GM23338 (cell line): ENCODE data around the gene EHD2.

Source experiments
- CTCF ChIP-seq, 2 experiments: fragments of 200-600 bp in 1 of 2; sonication (generic) in 1 of 2; conservative IDR thresholded peaks; 2 replicates each; pipeline versions ENCODE4 v1.5.1 to v1.6.1; 2016 to 2017; ENCODE audit warnings: antibody characterized with exemption in 2 of 2, low read depth in 2 of 2, mild to moderate bottlenecking in 2 of 2, moderate library complexity in 1 of 2
- EZH2 ChIP-seq: fragments of 200-600 bp; sonication (generic); IDR thresholded peaks from one replicate; pipeline ENCODE4 v1.8.0; 2017; ENCODE audit warnings: antibody characterized with exemption, mild to moderate bottlenecking, low read depth; ENCODE audit not compliant: unreplicated experiment
- EZH2phosphoT487 ChIP-seq: fragments of 200-600 bp; sonication (generic); IDR thresholded peaks from one replicate; pipeline ENCODE4 v1.8.1; 2018; ENCODE audit warnings: antibody characterized with exemption; ENCODE audit not compliant: unreplicated experiment
- JUNB ChIP-seq: IDR thresholded peaks from one replicate; pipeline ENCODE4 v1.6.1; 2016; ENCODE audit warnings: antibody characterized with exemption; ENCODE audit not compliant: unreplicated experiment
- POLR2AphosphoS5 ChIP-seq: IDR thresholded peaks from 2 replicates; pipeline ENCODE4 v1.6.1; 2016; ENCODE audit warnings: antibody characterized with exemption, low read depth
- STAT1 ChIP-seq: IDR thresholded peaks from one replicate; pipeline ENCODE4 v1.6.1; 2016; ENCODE audit warnings: antibody characterized with exemption; ENCODE audit not compliant: unreplicated experiment
- ZNF114 ChIP-seq: fragments of 250-450 bp; sonication (Bioruptor Pico); IDR thresholded peaks from 2 replicates; pipeline ENCODE4 v1.5.0; 2020; ENCODE audit warnings: mild to moderate bottlenecking, moderate library complexity
- ZNF331 ChIP-seq: fragments of 250-450 bp; sonication (Bioruptor Pico); IDR thresholded peaks from 2 replicates; pipeline ENCODE4 v1.5.0; 2020; ENCODE audit warnings: low read depth, mild to moderate bottlenecking, moderate library complexity
- TF ChIP-seq, protein P1 (sequence below): IDR thresholded peaks from 2 replicates; pipeline ENCODE4 v1.6.1; 2016; ENCODE audit warnings: antibody characterized with exemption
- TF ChIP-seq, protein P2 (sequence below): IDR thresholded peaks from one replicate; pipeline ENCODE4 v1.6.1; 2018; ENCODE audit warnings: antibody characterized with exemption; ENCODE audit not compliant: unreplicated experiment

- TF ChIP-seq POLR2AphosphoS5 (no peak), EZH2 (no peak), JUNB (no peak), CTCF (conservative IDR thresholded peaks at IDR 0.05; ENCODE audit: low read depth in 2 of 2) (no peak), EZH2phosphoT487 (no peak), STAT1 (no peak), ZNF331 (CRISPR knock-in tag) (no peak), ZNF114 (no peak)
- TF ChIP-seq, protein P1, sequence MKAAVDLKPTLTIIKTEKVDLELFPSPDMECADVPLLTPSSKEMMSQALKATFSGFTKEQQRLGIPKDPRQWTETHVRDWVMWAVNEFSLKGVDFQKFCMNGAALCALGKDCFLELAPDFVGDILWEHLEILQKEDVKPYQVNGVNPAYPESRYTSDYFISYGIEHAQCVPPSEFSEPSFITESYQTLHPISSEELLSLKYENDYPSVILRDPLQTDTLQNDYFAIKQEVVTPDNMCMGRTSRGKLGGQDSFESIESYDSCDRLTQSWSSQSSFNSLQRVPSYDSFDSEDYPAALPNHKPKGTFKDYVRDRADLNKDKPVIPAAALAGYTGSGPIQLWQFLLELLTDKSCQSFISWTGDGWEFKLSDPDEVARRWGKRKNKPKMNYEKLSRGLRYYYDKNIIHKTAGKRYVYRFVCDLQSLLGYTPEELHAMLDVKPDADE, result no peak
- TF ChIP-seq, protein P2, sequence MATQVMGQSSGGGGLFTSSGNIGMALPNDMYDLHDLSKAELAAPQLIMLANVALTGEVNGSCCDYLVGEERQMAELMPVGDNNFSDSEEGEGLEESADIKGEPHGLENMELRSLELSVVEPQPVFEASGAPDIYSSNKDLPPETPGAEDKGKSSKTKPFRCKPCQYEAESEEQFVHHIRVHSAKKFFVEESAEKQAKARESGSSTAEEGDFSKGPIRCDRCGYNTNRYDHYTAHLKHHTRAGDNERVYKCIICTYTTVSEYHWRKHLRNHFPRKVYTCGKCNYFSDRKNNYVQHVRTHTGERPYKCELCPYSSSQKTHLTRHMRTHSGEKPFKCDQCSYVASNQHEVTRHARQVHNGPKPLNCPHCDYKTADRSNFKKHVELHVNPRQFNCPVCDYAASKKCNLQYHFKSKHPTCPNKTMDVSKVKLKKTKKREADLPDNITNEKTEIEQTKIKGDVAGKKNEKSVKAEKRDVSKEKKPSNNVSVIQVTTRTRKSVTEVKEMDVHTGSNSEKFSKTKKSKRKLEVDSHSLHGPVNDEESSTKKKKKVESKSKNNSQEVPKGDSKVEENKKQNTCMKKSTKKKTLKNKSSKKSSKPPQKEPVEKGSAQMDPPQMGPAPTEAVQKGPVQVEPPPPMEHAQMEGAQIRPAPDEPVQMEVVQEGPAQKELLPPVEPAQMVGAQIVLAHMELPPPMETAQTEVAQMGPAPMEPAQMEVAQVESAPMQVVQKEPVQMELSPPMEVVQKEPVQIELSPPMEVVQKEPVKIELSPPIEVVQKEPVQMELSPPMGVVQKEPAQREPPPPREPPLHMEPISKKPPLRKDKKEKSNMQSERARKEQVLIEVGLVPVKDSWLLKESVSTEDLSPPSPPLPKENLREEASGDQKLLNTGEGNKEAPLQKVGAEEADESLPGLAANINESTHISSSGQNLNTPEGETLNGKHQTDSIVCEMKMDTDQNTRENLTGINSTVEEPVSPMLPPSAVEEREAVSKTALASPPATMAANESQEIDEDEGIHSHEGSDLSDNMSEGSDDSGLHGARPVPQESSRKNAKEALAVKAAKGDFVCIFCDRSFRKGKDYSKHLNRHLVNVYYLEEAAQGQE, result no peak
Measured at GRCh38 chr19:47703301-47703700, 9.9 kb upstream of the EHD2 start.
